ENCODE measurements around the gene RNF113B.

DNA sequence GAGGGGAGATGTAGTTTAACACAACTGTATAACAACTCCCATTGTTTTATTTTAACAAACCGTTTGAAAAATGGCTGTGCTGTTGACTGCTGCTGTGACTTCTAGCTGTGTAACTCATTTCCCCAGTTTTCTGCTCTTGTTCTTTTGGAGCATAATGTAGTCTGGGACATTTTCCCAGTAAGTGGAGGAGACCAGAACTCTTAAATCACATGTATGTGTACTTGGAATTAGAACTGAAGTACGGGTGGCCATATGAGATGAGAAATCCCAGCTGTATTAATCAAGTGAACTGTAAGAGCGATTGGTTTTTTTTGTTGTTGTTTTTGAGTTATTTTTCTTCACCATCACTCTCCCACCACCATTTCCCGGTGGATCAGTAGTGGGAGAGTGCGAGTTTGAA is 49.4 kb upstream of the RNF113B start:
- TF ChIP-seq MAFK (IDR thresholded peaks at IDR 0.05; ENCODE audit: partially characterized antibody): no peak
- no peak for TF ChIP-seq PBX3 (IDR thresholded peaks at IDR 0.05)
- TF ChIP-seq CTCF (IDR thresholded peaks at IDR 0.05): no peak
- no peak for TF ChIP-seq BHLHE40 (IDR thresholded peaks at IDR 0.05; ENCODE audit: low read depth, low read length)
- TF ChIP-seq CBX2 (IDR thresholded peaks at IDR 0.05; ENCODE audit: borderline replicate concordance, low read depth): no peak
- no peak for TF ChIP-seq RNF2 (IDR thresholded peaks at IDR 0.05; ENCODE audit: borderline replicate concordance, low read depth)
- TF ChIP-seq FOSL2 (IDR thresholded peaks at IDR 0.05): no peak
- no peak for TF ChIP-seq FOSL2 (CRISPR knock-in tag; IDR thresholded peaks at IDR 0.05)
- TF ChIP-seq POLR2A (IDR thresholded peaks at IDR 0.05; ENCODE audit: low read length): no peak
- TF ChIP-seq, protein P1, sequence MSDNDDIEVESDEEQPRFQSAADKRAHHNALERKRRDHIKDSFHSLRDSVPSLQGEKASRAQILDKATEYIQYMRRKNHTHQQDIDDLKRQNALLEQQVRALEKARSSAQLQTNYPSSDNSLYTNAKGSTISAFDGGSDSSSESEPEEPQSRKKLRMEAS (IDR thresholded peaks at IDR 0.05): no peak
- TF ChIP-seq FOXS1 (CRISPR knock-in tag; IDR thresholded peaks at IDR 0.05): no peak
- TF ChIP-seq CHD2 (IDR thresholded peaks at IDR 0.05; ENCODE audit: low read length, partially characterized antibody): no peak
- TF ChIP-seq MYC (IDR thresholded peaks at IDR 0.05; ENCODE audit: borderline replicate concordance, low read length): no peak
